IPS-20b (cell line): ENCODE measurements around the gene DGUOK.
"Not testable (repeated sequence)": the region's sequence is repeated elsewhere in the genome, so short reads cannot be mapped to it uniquely, and the experiment has no call there.

Source experiments
- H3K27ac ChIP-seq: one replicate; pipeline ENCODE4 v1.5.1; 2013; ENCODE audit warnings: low read length
- H3K27me3 ChIP-seq: 2 replicates; pipeline ENCODE4 v1.6.1; 2013; ENCODE audit warnings: mild to moderate bottlenecking, low read length, inconsistent platforms; ENCODE audit not compliant: insufficient read depth
- H3K36me3 ChIP-seq: 2 replicates; pipeline ENCODE4 v1.6.1; 2013; ENCODE audit warnings: low read depth, mild to moderate bottlenecking, inconsistent platforms, low read length, moderate library complexity; ENCODE audit not compliant: insufficient read depth
- H3K4me1 ChIP-seq: 2 replicates; pipeline ENCODE4 v1.6.1; 2013; ENCODE audit warnings: mild to moderate bottlenecking, control low read depth, inconsistent platforms, low read length, moderate library complexity; ENCODE audit not compliant: insufficient read depth
- H3K4me3 ChIP-seq: 2 replicates; pipeline ENCODE4 v1.5.1; 2013; ENCODE audit warnings: mild to moderate bottlenecking, low read length, inconsistent platforms
- H3K9ac ChIP-seq: 2 replicates; pipeline ENCODE4 v1.6.1; 2013; ENCODE audit warnings: low read depth, mild to moderate bottlenecking, inconsistent platforms, low read length, moderate library complexity
- H3K9me3 ChIP-seq: 2 replicates; pipeline ENCODE4 v1.6.1; 2013; ENCODE audit warnings: mild to moderate bottlenecking, low read depth, low read length, inconsistent platforms; ENCODE audit not compliant: insufficient read depth

DGUOK gene

DNA sequence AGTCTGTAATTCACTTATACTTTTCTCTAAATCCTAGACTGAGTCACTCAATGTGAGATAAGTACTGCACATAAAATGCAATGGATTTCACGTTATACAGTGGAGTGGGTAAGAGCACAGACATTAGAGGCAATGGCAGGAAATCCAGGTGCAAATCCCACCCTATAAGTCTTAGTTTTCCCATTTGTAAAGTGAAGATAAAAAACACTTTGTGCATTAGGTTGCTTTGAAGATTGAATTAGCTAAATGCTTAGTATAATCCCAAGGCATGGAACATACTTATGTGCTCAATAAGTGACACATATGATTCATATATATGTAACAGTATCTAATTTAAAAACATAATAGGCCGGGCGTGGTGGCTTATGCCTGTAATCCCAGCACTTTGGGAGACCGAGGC lies 23.4 kb upstream of the DGUOK start:
- Histone ChIP-seq H3K36me3 (no peaks in the 10 kb centered on the region), H3K4me3 (no peak overlapping the region), H3K9me3 (no peaks in the 10 kb centered on the region), H3K27me3 (no peaks in the 10 kb centered on the region), H3K4me1 (no peaks in the 10 kb centered on the region), H3K9ac (no peak overlapping the region), H3K27ac (no peak overlapping the region)

DNA sequence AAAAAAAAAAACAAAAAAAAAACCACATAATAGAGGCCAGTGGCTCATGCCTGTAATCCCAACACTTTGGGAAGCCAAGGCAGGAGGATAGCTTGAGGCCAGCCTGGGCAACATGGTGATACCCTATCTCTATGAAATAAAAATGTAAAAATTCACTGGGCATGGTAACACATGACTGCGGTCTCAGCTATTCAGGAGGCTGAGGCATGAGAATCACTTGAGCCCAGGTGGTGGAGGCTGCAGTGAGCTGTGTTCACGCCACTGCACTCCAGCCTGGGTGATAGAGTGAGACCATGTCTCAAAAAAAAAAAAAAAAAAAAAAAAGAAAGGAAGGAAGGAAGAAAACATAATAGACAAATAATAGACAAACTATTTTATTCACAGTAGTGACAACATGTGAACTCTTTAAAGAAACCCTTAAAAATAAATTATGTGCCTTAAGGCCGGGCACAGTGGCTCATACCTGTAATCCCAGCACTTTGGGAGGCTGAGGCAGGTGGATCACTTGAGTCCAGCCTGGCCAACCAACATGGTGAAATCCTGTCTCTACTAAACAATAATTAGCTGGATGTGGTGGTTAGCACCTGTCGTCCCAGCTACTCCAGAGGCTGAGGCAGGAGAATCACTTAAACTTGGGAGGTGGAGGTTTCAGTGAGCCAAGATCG lies 22.6 kb upstream of the DGUOK start:
- not testable (repeated sequence) for H3K36me3 ChIP-seq, H3K9ac ChIP-seq, H3K27me3 ChIP-seq, H3K27ac ChIP-seq, H3K4me1 ChIP-seq, H3K4me3 ChIP-seq, H3K9me3 ChIP-seq

GRCh38 chr2:73904952-73905351 lies 21.7 kb upstream of the DGUOK start:
- Histone ChIP-seq H3K27me3 (no peaks in the 10 kb centered on the region), H3K9me3 (no peaks in the 10 kb centered on the region), H3K36me3 (no peaks in the 10 kb centered on the region), H3K4me1 (no peaks in the 10 kb centered on the region), H3K27ac (no peak overlapping the region), H3K4me3 (no peak overlapping the region), H3K9ac (no peak overlapping the region)

DNA sequence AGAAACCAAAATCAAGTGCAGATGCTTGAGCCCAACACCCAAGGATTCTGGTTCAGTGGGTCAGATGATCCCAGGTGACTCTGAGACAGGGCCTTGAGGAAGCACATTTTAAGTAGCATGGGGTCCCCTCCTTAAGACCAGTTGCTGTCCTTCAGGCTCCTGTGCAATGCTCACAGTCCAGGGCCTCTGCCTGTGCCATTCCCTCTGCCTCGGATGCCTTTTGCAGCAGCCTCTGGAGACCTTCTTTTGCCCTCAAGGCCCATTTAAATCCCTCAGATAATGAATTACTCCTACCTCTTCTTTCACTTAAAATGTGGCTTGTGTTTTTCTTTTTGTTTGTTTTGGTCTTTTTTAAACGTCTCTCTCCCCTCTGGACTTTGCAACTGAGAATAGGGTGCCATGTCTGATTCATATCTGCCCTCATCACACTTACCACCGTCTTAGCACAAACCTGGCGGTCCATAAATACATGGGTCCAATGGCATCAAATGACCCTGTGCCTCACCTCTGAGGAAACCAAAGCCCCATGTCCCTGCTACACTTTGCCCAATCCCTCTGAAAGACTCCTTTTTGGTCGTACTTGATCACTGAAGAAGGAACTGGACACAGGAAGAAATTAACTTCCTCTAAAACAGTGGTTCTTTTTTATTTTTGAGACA lies 19.7 kb upstream of the DGUOK start:
- Histone ChIP-seq H3K27me3 (no peaks in the 10 kb centered on the region), H3K27ac (no peak overlapping the region), H3K9me3 (no peaks in the 10 kb centered on the region), H3K4me1 (no peaks in the 10 kb centered on the region), H3K9ac (no peak overlapping the region), H3K4me3 (no peak overlapping the region), H3K36me3 (no peaks in the 10 kb centered on the region)

DNA sequence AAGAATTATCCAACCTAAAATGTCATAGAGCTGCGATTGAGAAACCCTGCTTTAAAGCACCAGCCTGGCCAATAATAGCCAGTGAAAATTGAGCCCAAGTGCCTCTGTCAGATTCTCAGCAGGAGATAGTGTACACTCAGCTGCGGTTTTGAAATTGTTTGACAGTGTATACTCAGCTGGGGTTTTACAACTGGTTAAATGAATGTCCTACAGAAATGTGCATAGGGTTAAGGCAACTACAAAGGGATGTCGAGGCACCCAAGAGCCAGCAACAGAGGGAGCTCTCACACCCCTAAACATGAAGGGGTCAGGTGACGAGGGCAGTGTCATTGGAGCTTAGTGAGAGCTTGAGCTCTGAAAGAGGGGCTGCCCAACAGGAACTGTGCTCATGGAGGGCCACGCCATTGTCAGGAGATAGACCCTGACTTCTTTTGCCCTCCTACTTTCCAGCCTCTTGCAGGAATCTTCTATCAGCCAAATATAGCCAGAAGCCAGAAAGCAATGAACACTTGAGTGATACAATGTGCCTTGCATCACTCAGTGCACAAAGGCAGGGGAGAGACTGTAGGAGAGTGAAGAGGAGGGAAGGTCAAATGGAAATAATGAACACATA lies 18.7 kb upstream of the DGUOK start:
- Histone ChIP-seq H3K9me3 (no peaks in the 10 kb centered on the region), H3K9ac (no peak overlapping the region), H3K4me3 (no peak overlapping the region), H3K27ac (no peak overlapping the region), H3K27me3 (no peaks in the 10 kb centered on the region), H3K36me3 (no peaks in the 10 kb centered on the region), H3K4me1 (no peaks in the 10 kb centered on the region)

GRCh38 chr2:73908689-73909652 lies 17.7 kb upstream of the DGUOK start:
- no peak overlapping the region for H3K9ac ChIP-seq
- no peaks in the 10 kb centered on the region for H3K9me3 ChIP-seq
- no peak overlapping the region for H3K27ac ChIP-seq
- H3K27me3 ChIP-seq: no peaks in the 10 kb centered on the region
- no peak overlapping the region for H3K4me3 ChIP-seq
- no peaks in the 10 kb centered on the region for H3K36me3 ChIP-seq
- H3K4me1 ChIP-seq: no peaks in the 10 kb centered on the region

DNA sequence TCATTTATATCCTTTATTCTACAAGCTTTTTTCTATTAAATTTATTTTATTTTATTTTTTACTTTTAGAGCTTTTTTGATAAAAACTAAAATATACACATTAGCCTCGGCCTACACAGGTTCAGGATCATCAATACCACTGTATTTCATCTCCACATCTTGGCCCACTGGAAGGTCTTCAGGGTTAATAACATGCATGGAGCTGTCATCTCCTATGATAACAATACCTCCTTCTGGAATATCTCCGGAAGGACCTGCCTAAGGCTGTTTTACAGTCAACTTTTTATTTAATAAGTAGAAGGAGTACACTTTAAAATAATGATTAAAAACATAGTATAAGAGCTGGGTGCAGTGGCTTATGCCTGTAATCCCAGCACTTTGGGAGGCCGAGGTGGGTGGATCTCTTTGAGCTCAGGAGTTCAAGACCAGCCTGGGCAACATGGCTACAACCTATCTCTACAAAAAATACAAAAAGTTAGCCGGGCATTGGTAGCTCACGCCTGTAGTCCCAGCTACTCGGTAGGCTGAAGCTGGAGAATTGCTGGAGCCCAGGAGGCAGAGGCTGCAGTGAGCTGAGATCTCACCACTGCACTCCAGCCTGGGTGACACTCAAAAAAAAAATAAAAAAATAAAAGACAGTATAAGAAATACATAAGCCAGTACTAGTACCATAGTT lies 15.7 kb upstream of the DGUOK start:
- Histone ChIP-seq H3K9me3 (no peaks in the 10 kb centered on the region), H3K36me3 (no peaks in the 10 kb centered on the region), H3K27me3 (no peaks in the 10 kb centered on the region), H3K4me3 (no peak overlapping the region), H3K9ac (no peak overlapping the region), H3K4me1 (no peaks in the 10 kb centered on the region), H3K27ac (no peak overlapping the region)

DNA sequence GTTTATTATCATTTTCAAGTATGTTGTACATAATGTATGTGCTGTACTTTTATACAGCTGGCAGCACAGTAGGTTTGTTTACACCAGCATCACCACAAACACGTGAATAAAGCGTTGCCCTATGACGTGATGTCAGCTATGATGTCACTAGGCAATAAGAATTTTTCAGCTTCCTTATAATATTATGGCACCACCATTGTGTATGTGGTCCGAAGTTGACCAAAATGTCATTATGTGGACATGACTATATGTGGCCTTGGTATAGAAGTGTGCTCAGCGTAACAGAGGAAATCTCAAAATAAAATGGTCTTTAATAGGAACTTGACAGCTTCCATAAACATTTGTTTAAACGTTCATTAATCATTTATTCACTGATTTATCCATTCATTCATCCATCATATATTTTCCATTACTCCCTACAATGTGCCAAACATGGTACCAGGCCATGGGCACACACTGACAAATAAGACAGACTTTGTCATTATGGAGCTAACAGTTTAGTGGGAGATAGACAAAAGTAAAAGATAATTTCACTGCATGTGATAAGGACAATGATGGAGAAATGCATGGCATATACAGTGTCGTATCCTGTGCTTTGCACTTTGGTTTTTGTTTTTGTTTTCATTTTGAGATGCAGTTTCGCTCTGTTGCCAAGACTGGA lies 15.0 kb upstream of the DGUOK start:
- Histone ChIP-seq H3K27me3 (no peaks in the 10 kb centered on the region), H3K4me3 (no peak overlapping the region), H3K9me3 (no peaks in the 10 kb centered on the region), H3K27ac (no peak overlapping the region), H3K9ac (no peak overlapping the region), H3K36me3 (no peaks in the 10 kb centered on the region), H3K4me1 (no peaks in the 10 kb centered on the region)

GRCh38 chr2:73913414-73914054 lies 13.1 kb upstream of the DGUOK start:
- no peaks in the 10 kb centered on the region for H3K9me3 ChIP-seq
- H3K4me3 ChIP-seq: no peak overlapping the region
- no peaks in the 10 kb centered on the region for H3K27me3 ChIP-seq
- H3K4me1 ChIP-seq: no peaks in the 10 kb centered on the region
- H3K27ac ChIP-seq: no peak overlapping the region
- no peak overlapping the region for H3K9ac ChIP-seq
- H3K36me3 ChIP-seq: no peaks in the 10 kb centered on the region

DNA sequence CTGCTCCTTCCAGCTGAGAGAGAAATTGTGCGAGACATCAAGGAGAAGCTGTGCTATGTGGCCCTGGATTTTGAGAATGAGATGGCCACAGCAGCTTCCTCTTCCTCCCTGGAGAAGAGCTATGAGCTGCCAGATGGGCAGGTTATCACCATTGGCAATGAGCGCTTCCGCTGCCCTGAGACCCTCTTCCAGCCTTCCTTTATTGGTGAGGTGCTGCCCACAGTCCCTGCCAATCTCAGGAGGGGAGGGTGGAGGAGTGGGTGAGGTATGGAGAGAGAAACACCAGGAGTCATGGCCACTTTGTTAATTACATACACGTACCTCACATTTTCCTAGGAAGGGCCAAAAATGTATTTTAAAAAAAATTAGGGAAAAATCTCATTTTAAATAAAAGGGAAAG lies 12.0 kb upstream of the DGUOK start:
- no peaks in the 10 kb centered on the region for H3K4me1 ChIP-seq
- no peaks in the 10 kb centered on the region for H3K9me3 ChIP-seq
- H3K27ac ChIP-seq: no peak overlapping the region
- no peak overlapping the region for H3K9ac ChIP-seq
- no peaks in the 10 kb centered on the region for H3K36me3 ChIP-seq
- no peak overlapping the region for H3K4me3 ChIP-seq
- H3K27me3 ChIP-seq: no peaks in the 10 kb centered on the region
